GM19395 (cell line): ENCODE results near the gene ABR.
"Not testable (repeated sequence)": the region's sequence is repeated elsewhere in the genome, so short reads cannot be mapped to it uniquely, and the experiment has no call there.

Experiments used
- ATAC-seq: cut with Tn5 transposase; IDR thresholded peaks from one replicate; pipeline ENCODE4 v1.9.1; 2021; ENCODE audit warnings: mild to moderate bottlenecking, moderate library complexity; ENCODE audit not compliant: unreplicated experiment

The ABR gene

GRCh38 chr17:1122533-1123392, 57.0 kb downstream of the ABR start:
- ATAC-seq: no peak

GRCh38 chr17:1121442-1121817, 58.4 kb downstream of the ABR start:
- ATAC-seq: not testable (repeated sequence)

- ATAC-seq: no peak
Measured at GRCh38 chr17:1120596-1121441, 59.0 kb downstream of the ABR start.

DNA sequence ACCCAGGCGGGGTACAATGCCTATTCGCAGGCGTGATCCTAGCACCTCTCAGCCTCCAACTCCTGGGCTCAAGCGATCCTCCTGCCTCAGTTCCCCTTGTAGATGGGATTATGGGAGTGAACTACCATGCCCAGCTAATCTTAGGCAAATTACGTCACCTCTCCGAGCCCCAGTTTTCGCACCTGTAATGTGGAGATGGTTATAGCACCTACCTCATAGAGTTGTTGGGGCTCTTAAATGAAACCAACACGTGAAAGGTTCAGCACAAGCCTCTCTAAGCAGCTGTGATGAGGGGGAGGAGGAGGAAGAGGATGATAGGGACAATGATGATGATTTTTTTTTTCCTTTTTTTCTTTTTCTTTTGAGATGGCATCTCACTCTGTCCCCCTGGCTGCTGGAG, 59.9 kb downstream of the ABR start:
- ATAC-seq: no peak

DNA sequence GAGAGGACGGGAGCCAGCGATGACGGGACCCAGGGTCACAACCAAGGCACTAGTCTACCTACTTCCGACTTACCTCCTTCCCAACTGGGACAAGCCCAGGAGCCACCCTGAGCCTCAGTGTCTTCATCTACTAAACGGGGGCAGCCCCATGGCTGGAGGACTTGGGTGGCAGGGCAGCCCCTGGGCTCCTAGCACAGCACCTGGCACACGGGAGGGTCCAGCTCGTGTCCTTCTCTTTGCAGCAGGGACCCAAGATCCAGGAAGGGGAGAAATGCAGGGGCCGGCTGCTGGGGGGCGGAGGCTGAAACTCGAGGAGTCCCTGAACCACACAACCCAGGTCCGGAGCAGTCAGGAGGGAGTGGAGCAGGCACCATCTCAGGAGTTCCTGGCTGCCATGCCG, 63.2 kb downstream of the ABR start:
- ATAC-seq: no peak

- no peak for ATAC-seq
Measured at GRCh38 chr17:1112875-1113274, 66.9 kb downstream of the ABR start.

DNA sequence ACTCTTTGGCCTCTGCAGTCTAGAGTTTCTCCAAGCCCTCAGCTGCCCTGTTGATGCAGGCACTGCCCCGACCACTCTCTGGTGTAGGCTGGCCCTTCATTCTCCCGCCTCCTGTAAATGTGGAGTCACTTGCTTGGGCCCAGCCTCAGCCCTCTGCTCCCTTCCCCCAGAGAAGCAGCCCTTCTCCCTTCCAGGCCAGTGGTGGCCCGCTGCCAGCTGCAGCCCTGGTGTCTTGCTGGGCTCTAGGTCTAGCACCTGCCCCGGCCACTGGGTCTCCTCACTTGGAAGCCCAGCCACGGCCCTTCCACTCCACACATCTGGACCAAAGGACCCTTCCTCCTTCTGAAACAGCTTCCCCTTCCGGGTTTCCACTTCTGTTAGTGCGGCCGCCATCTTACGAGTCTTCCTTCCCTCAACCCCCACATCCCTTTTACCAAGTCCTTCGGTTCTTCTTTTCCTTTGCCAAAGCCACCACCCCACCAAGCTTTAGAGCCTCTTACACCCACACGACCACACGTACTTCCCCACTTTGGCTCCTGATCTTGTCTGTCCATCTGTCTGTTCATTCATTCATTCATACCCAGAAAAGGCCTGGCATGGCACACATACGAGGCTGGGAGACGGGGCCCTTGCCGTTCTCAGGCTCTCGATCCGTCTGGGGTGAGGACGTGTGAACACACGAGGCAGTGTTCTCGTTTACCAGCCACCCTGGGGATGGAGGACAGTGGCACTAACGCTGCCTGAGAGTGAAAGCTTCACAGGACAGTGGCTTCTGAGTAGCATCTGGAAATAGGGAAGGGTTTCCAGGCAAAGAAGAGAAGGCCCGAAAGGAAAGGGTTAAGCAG, 68.0 kb downstream of the ABR start:
- ATAC-seq: no peak

DNA sequence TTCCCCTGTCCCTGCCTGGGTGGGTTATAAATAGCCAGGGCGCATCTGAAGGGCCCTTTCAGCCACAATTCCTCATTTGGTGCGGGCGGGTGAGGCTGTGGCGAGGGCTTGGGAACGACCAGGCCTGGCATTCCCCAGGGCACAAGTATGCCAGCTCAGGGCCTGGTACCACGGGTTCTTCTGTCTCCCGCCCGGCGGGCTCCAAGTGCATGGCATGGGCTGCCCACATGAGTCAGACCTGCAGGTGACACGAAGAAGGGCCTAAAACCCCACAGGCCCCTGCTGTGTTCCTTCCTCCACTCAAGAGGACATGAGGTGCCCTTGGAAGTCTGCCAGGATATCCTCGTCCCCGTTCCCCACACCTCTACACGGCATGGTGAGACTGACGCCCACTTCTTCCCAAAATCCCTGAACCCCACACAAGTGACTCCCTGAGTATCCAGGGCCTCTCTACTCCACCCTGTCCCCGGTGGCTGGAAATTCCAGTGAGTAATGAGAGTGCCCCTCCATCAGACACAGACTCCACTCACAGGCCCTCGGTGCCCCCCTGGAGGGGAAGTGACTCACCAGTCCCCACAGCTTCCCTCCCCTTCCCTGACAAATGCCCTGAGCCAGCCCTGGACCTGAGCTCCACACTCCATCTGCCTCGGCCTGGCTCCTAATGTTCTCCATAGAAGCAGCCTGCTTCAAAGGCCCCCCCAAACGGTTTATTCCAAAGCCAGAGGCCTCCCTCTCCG, 68.8 kb downstream of the ABR start:
- no peak for ATAC-seq

GRCh38 chr17:1110541-1110861, 69.3 kb downstream of the ABR start:
- ATAC-seq: no peak

GRCh38 chr17:1109606-1110540, 69.9 kb downstream of the ABR start:
- ATAC-seq: no peak

DNA sequence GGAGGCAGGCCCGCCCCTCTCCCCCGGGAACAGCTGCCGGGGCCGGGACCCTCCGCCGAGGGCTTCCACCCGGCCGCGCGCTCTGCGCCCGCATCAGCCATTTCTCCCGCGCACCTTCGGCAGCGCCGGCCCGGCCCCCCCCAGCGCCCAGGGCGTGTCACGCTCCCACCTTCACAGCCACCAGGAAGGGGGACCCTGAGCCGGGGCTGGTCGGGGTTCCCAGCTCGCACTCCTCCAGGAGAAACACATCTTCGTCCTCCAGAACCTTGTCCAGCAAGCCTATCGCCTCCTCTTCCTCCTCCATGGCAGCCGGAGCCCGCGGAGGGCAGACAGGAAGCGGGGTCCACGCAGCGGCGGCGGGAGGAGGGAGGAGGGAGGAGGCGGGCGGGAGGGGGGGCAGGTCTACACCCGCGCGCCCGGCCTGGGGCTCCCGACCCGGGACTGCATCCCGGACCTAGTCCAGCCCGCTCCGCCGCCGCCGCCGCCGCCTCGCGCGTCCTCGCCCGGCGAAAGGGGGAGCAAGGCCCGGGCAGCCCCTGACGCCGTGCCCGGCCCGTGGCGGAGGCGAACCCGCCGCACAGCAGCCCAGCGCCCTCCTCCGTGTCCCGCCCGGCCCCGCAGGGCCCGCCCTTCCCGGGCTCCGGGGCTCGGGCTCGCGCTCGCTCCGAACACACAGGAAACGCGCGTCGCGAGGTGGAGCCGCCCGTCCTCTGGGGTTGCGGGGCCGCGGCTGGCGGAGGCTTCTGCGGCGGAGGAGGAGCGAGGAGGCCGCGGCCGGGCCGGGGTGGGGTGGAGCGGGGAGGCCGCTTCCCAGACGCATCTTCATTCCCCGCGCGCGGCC, 70.8 kb downstream of the ABR start:
- no peak for ATAC-seq

- no peak for ATAC-seq
Measured at GRCh38 chr17:1108478-1108764, 71.4 kb downstream of the ABR start.

- ATAC-seq: no peak
Measured at GRCh38 chr17:1107777-1108477, 71.9 kb downstream of the ABR start.

GRCh38 chr17:1107083-1107776, 72.6 kb downstream of the ABR start:
- no peak for ATAC-seq

GRCh38 chr17:1104222-1104621, 75.6 kb downstream of the ABR start:
- no peak for ATAC-seq

GRCh38 chr17:1100382-1100781, 79.4 kb downstream of the ABR start:
- no peak for ATAC-seq

GRCh38 chr17:1099242-1099641, 80.5 kb downstream of the ABR start:
- ATAC-seq: no peak
